NCI-H446 (cell line): ENCODE data around the gene GPRIN2.
"Not testable (repeated sequence)": the region's sequence is repeated elsewhere in the genome, so short reads cannot be mapped to it uniquely, and the experiment has no call there.

ENCODE experiments used
- DNase-seq, 2 experiments: peaks; one replicate each; lab custom pipeline; 2025; lab: John Stamatoyannopoulos, UW

GPRIN2 gene

GRCh38 chr10:46567151-46567550 lies 10.7 kb upstream of the GPRIN2 start:
- DNase-seq = not testable (repeated sequence)

GRCh38 chr10:46565591-46566332 lies 9.3 kb upstream of the GPRIN2 start:
- peak in 1 of 2 experiments; percentile 13 for DNase-seq

DNA sequence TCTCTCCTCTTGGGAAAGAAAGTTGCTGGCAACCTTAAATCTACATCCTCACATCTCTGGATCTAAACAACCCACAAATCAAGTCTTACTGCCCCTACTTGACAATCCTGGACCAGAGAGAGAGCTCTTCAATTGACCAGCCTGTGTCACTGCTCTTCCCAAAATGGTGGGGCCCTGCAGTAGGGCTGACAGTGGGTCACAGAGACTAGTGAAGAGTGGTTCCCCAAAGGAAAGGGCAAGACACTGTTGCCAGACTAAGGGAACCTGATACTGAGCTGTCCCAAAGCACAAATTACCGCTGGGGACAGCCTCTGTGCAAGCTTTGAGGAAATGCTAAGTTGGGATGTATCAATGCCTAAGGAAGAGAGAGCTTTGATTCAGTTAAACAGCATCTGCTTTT lies 4.5 kb upstream of the GPRIN2 start:
- DNase-seq = no peak

DNA sequence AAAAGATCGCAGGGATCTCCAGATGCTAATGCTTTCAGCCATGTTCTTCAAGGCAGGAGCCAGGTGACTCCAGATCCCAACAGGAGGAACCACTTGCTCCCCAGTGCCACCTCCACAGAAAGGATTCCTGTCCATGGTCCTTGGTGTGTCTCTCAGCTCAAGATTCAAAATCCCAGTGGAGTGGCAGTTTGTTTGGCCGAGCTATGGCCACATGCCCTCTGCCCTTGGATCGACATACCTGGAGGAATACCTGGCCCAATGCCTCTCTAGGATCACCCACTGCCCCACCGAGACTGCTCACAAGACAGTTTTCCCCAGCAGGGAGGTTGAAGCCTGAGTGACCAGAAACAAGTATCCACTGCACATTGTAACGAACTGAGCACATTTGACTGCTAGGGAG lies 3.9 kb upstream of the GPRIN2 start:
- DNase-seq = no peak

DNA sequence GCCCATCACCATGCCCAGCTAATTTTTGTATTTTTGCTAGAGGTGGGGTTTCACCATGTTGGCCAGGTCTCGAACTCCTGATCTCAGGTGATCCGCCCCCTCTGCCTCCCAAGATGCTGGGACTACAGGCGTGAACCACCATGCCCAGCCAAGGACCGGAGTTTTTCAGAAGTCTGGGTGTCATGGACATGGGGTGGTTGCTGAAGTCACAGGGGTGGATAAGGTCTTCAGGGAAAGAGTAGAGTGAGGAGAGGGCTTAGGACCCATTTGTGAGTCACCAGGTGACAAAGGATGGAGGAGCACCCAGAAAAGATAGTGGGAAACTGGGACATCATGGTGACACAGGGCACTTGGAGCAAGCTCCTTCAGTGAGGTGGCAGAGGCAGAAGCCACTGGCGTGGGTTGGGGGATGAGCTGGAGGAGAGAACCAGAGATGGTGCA lies 2.8 kb upstream of the GPRIN2 start:
- DNase-seq = no peak

DNA sequence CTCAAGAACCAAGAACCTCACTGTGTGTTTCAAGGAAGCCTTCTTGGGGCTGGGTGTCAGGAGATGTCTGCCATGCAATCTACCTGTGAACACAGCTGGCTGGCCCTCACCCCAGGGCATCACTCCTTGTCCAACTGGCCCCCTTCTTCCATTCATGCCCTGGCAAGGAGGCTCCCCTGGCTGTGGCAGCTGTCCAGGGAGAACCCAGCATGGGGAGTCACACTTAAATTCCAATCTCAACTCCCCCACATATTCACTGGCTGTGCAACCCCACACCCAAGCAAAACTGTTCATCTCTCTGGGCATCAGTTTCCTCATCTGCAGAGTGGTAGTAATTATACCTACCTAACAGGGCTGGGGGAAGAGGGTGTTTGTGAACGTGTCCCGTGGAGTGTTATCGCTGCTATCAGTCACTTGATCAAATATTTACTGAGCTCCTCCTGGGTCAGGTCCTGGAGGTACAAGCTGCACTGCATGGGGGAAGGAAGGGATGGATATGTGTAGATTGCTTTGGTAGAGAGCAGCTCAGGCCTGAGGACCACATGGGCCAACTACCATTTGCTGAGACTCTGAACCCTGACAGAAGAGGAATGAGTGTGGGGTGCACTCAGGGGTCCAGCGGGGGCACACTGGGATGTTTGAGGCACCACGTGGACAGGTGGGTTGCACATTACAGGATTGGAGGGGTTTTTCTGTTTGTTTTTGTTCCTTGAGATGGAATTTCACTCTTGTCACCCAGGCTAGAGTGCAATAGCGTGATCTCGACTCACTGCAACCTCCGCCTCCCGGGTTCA lies 2.1 kb upstream of the GPRIN2 start:
- DNase-seq = no peak

GRCh38 chr10:46558122-46558391 lies 1.6 kb upstream of the GPRIN2 start:
- DNase-seq = no peak

- peak in 1 of 2 experiments; percentile 22 for DNase-seq
These were observed 1.1 kb upstream of the GPRIN2 start for GRCh38 chr10:46557319-46558121.

DNA sequence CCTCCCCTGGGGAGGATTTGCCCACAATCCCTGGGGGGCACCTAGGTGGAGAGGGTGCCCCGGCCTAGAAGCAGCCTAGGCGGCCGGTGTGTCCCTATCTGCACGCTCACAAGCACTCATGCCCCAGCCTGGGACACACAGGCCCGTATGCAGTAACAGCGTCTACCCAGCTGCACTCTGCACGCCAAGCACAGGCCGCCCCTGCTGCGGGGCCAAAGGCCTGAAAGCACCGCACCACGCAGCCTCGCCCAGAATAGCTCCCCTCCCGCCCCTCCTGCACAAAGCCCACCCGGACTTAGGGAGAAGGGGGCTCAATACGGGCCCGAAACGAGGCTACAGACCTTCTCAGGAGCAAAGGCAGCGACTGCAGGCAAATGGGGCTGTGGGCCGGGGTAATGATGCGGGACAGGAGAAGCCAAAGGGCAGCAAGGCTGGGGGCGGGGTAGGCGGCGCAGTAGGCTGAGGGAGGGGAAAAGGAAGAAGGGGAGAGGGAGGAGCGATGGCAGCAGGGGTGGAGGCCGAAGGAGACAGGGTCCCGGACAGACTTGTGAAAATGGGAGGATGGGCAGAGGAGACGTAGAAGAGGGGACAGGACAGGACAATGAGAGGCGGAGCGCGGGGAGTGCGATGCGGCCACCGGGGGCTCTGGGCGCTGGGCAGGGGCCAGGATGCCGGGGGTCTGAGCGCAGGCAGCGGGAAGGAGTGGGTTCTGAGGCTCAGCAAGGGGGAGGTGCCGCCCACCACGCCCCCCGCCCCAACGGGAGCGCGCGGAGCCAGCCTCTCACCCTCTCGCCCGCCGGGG lies 544 bp downstream of the GPRIN2 start:
- DNase-seq = no peak

GRCh38 chr10:46555366-46555712 lies 1.1 kb downstream of the GPRIN2 start:
- no peak for DNase-seq

DNA sequence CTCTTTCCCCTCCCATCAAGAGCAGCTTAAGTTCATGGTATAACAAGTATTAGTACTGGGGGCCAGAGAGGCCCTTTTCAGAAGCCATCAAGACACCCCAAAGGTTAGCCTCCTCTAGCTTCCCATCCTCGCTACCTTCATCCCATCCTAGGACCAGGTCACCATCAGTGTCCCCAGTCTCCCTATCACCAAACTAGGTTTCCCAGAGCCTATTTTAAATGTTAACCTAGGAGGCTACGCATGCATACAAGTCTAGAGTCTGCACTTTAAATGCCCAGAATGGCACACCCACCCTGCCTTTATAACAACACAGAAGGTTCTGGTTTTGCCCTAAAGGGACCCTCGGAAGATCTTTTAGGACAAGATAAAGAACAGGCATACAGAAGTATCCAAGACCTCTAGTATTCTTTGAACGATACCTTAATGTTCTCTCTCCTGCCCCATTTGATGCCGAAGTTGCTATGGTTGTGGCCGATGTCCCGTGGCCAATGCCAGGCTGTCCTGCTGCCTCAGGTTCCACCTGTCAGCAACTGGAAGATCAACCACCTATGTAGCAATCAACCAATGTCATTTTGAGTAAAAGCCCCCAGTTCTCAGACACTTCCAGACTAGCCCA lies 2.2 kb downstream of the GPRIN2 start:
- no peak for DNase-seq

GRCh38 chr10:46553238-46554049 lies 3.0 kb downstream of the GPRIN2 start:
- DNase-seq = peak in 1 of 2 experiments; percentile 14

GRCh38 chr10:46552526-46553237 lies 3.8 kb downstream of the GPRIN2 start:
- DNase-seq = no peak

- no peak for DNase-seq
These were observed 4.5 kb downstream of the GPRIN2 start for GRCh38 chr10:46551701-46552525.

DNA sequence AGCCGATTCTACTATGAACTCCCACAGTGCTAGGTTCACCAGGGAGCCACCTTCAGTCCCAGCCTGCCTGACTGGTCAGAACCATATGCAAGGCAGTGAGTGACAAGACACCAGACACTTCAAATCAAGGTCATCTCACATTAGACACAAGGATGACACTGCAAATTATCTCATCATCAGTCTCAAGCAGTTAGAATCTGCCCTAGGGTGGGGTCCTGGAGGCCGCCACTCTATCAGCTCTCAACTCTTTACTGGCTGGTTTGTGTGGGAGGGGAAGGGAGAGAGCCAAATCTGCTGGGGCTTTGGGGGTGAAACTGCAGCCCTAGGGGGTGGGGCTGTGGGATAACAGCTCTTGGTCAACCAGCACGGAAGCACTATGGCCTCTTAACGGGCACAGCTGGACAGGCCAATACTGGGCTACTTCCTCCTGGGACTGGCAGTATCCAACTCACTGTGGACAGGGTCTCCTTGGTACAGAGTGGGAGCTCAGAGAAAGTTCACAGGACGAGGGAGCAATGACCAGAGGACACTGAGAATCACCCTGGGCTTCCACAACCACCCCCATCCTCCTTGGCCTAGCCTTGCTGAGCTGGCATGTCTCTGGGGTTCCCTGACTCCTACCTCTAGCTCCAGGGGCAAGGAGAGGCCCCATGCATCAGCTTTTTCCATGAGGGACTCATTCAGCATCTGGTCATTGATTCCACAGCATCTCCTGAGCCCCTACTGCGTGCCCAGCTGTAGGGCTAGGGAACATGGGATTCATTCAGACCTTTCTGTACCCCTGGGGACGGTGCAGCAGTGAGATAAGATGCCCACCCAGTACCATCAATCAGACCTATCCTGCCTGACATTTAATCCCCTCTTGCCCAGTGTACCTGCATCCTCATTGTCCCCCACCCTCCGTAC lies 5.4 kb downstream of the GPRIN2 start:
- DNase-seq = no peak

GRCh38 chr10:46550076-46550790 lies 6.2 kb downstream of the GPRIN2 start:
- no peak for DNase-seq
